GM12892 (cell line): ENCODE data around the gene FGF12.

Source experiments
- POLR2A ChIP-seq: IDR thresholded peaks from 2 replicates; pipeline ENCODE4 v1.6.1; 2011; ENCODE audit warnings: low read depth, low read length, control low read depth
- POLR2AphosphoS5 ChIP-seq: IDR thresholded peaks from 2 replicates; pipeline ENCODE4 v1.6.1; 2011; ENCODE audit warnings: low read depth, low read length, control low read depth

DNA sequence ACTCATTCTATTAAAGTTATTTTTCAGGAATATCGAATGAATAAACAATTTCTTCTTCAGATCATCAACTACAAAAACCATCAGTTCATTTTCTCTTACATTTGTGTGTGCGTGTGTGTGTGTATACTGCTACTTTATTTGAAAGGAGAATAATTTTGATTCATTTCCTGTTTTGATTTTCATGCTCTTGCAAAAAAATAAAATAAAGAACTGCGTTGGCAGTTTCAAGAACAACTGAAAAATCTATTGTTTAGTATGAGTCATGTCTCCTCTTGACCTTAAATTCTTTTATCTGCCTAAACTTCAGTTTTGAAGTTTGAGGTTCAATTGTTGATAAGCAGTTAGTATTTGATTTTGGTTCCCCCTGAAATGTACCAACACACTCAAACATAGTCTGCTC lies 540.8 kb downstream of the FGF12 start:
- TF ChIP-seq POLR2A (no peak), POLR2AphosphoS5 (no peak)
